ENCODE results near the gene MRE11. TPM values are rescaled to one million over a fixed set of nuclear protein-coding genes. Genes with fewer than 3 reads are reported as not detected.

Gene MRE11
- 6.3 and 8.3 TPM in 2 replicates for total RNA-seq

DNA sequence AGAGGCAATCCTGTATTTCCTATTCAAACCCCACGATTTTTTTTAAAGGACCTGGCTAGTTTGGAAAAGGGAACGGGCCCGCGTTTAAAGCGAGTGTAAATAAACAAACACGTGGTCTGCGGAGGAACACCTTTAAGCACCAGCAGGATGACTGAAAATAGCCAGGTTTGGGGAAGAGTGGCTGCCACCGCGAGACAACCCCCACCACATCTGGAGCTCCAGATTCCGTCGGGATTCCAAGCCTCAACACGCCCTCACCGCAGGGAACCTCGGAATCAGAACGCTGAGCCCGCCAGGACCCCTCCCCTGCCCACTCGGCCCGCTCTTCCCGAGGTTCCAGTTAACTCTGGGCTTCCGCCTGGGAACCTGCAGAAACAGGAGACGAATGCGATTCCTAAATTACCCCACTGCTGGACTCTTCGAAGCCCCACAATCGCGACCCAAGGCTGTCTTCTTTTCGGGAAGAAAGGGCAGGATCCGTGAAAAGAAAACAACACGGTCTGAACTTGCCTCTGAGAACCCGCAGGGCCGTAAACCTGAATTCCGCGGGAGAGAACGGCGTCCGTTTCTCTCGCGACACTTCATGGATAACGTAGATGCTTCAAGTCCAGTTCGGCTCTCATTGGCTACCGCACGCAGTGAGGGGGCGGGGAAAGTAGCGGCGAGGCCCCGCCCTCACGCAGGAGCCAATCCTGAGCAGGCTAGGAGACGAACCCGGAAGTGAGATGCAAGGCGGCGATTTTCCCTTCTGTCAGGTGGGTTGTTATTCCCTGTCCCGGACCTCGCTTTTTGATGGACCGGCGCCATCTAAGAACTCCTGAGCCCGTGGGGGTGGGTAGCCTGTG lies at the start of gene MRE11, which contains the start of gene ANKRD49:
Gene MRE11, minus strand, starts transcription at position 564 of the 845 bp plus-strand sequence. CDS start 1,043 bp downstream, outside the sequence.
Gene ANKRD49, plus strand, starts transcription at position 704 of the 845 bp plus-strand sequence. CDS start 2,710 bp downstream, outside the sequence.

DNA sequence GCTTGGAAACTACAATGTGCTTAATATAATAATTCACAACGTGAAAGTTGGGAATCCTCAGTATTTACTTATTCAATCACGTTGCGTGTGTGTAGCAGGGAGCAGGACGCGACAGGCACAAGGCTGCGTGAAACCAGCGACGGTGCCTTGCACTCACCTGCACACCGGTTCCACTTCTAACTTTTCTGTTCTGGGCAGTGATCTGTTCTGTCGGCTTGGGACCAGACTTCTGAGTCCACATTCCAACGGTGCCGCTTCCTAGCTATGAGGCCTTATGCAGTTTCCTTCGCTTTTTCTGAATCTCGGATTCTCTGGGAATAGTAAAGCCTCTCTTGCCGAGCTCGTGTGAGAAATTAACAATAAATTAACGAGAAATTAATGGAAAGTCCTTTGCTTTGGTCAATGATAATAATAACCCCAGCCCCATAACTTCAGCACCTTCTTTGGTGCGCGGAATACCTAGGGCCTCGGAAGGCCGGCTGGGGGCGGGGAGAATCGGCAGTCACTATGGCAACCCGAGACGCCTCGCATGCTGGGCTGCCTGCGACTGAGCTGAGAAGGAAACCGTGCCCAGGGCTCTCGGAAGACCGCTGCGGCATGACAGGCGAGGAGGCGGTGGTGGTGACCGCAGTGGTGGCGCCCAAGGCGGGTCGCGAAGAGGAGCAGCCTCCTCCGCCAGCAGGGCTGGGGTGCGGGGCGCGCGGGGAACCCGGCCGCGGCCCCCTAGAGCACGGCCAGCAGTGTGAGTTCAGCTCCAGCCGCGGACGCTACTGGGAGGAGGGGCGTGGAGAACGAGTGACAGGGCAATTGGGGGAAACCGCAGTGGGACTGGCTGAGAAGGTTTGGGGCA lies 18.5 kb upstream of the MRE11 start, which contains the start of gene C11orf97:
Gene C11orf97, plus strand, starts transcription at position 530 of the 850 bp plus-strand sequence. Its CDS starts 68 bp downstream, at position 598.

DNA sequence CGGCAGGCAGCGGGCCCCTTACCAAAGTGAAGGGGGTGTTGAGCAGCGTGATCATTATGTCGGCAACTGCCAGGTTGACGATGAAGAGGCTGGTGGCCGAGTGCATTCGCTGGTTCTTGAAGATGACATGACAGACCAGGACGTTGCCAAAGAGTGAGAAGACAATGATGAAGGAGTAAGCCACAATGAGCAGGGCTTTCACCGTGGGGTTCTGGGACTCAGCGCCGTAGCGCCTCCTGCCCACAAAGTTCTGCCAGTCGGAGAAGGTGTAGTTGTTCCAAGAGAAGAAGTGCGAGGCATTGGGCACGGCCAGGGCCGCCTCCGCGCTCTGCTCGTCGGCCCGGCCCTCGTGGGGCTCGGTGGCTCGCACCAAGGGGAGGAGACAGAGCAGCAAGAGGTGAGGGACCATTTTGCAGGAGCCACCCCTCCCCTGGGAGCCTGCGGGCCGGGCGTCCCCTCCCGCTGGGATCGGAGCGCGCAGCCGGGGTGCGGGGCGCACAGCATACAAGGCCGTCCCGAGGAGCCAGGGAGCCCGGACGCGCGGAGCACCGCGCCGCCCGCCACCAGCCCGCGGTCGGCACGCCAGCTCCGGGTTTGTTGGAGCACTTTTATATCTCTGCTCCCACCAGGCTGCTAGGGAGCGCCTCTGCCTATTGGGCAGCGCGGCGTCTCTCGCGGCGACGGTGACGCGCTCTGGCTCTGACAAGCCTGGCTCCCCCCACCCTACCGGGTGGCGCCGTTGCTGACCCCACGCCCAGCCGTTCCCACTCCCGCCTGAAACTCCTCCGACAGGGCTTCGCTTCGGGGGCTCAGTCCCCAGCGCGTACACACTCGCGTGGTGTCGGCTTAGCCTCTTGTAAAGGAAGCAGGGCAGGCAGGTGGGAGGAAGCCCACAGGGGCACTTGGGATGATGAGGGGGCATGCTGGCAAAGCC lies 92.5 kb downstream of the MRE11 start, which contains the start of gene GPR83:
Gene GPR83, minus strand, starts transcription at position 581 of the 934 bp plus-strand sequence. Its CDS starts 172 bp downstream, at position 409.

Other genes starting within 250 kb of the MRE11 start
- gene IZUMO1R, start 189.3 kb downstream of the MRE11 start, total RNA-seq: not detected in 2 replicates
- not detected in 2 replicates for gene GPR83, start 92.4 kb downstream of the MRE11 start, total RNA-seq
- gene ANKRD49, start 140 bp upstream of the MRE11 start, total RNA-seq: 10.6 and 13.3 TPM in 2 replicates
- not detected in 2 replicates for gene C11orf97, start 18.6 kb upstream of the MRE11 start, total RNA-seq
- 3.7 and 4.6 TPM in 2 replicates for gene FUT4, start 50.1 kb upstream of the MRE11 start, total RNA-seq
- under 0.01 and 0.86 TPM in 2 replicates for gene PIWIL4, start 73.5 kb upstream of the MRE11 start, total RNA-seq